K562 (cell line): ENCODE results near the gene KPTN. TPM values are rescaled to one million over a fixed set of nuclear protein-coding genes. Genes with fewer than 3 reads are reported as not detected.

Experiments
- ATAC-seq: fragments of 200-7000 bp; cut with Tn5 transposase; 3 replicates; pipeline ENCODE4 v1.9.1; 2020; ENCODE audit warnings: moderate library complexity
- BruUV-seq: library from RNA; stranded (reverse); fragments of 400-500 nt; replicated peaks from 2 replicates; lab custom pipeline; 2021; lab: Mats Ljungman, UMichigan
- CTCF ChIA-PET: fragments of 300-600 bp; formaldehyde crosslinking; extraction: SDS; loops from one replicate; lab custom pipeline; 2021; ENCODE audit warnings: low intra/inter-chr PET ratio; lab: Yijun Ruan, JAX
- POLR2A ChIA-PET: fragments of 300-600, 350-650 bp; sonication (Branson Sonifier 250); formaldehyde crosslinking; extraction: SDS; loops from one replicate; lab custom pipeline; 2021; ENCODE audit warnings: antibody characterized with exemption, inconsistent platforms; lab: Yijun Ruan, JAX
- DNase-seq, 4 experiments: peaks; one replicate each; pipeline versions ENCODE4 v3.0.0 to v3.0.0-alpha.2; 2011 to 2018; ENCODE audit warnings: low spot score in 3 of 4, mixed read lengths in 3 of 4; ENCODE audit errors: extremely low read depth in 1 of 4
- FAIRE-seq: peaks from 2 replicates; lab custom pipeline; 2011; peaks lifted over from hg19 to GRCh38; lab: Jason Lieb, UNC
- H2AFZ ChIP-seq: 2 replicates; pipeline ENCODE4 v1.6.0; 2011; ENCODE audit warnings: low read depth, low read length, control low read depth, inconsistent platforms
- H3K27ac ChIP-seq: fragments of 200-600 bp; 3 replicates; pipeline ENCODE4 v1.8.0; 2011; ENCODE audit warnings: low read depth, mild to moderate bottlenecking, control low read depth, inconsistent platforms, low read length, moderate library complexity, mixed read lengths; ENCODE audit errors: extremely low read depth
- H3K27me3 ChIP-seq, 2 experiments: fragments of 300-600 bp in 1 of 2; 2 replicates in 1 of 2; 3 replicates in 1 of 2; pipeline versions ENCODE4 v1.6.0 to v1.8.0; 2011; ENCODE audit warnings: inconsistent platforms in 2 of 2, low read length in 2 of 2, mild to moderate bottlenecking in 1 of 2, mixed read lengths in 1 of 2, moderate library complexity in 1 of 2; ENCODE audit not compliant: control insufficient read depth in 2 of 2, insufficient read depth in 2 of 2
- H3K36me3 ChIP-seq: fragments of 300-600 bp; 3 replicates; pipeline ENCODE4 v1.8.0; 2011; ENCODE audit warnings: mild to moderate bottlenecking, low read length, inconsistent platforms; ENCODE audit not compliant: control insufficient read depth, insufficient read depth
- H3K4me1 ChIP-seq, 2 experiments: fragments of 200-600 bp in 1 of 2; replicated peaks in 1 of 2; 2 replicates in 1 of 2; 3 replicates in 1 of 2; pipeline versions ENCODE4 v1.5.1 to v1.8.0; 2011; ENCODE audit warnings: inconsistent platforms in 2 of 2, low read length in 2 of 2, mild to moderate bottlenecking in 1 of 2, mixed read lengths in 1 of 2, moderate library complexity in 1 of 2; ENCODE audit not compliant: control insufficient read depth in 2 of 2, insufficient read depth in 2 of 2
- H3K4me2 ChIP-seq: 2 replicates; pipeline ENCODE4 v1.6.1; 2011; ENCODE audit warnings: low read length, control low read depth, inconsistent platforms, mixed read lengths; ENCODE audit not compliant: insufficient read depth
- H3K4me3 ChIP-seq: fragments of 200-600 bp; sonication (generic), shearing (Covaris generic); 2 replicates; pipeline ENCODE4 v1.5.1; 2016; ENCODE audit warnings: control low read depth, inconsistent platforms
- H3K79me2 ChIP-seq: fragments of 200-600 bp; 3 replicates; pipeline ENCODE4 v1.8.0; 2011; ENCODE audit warnings: low read length, inconsistent platforms; ENCODE audit not compliant: control insufficient read depth, insufficient read depth
- H3K9ac ChIP-seq, 2 experiments: 2 replicates each; pipeline versions ENCODE4 v1.6.0 to v1.6.1; 2011; ENCODE audit warnings: low read depth in 2 of 2, low read length in 2 of 2, control low read depth in 1 of 2, inconsistent platforms in 1 of 2, mild to moderate bottlenecking in 1 of 2, mixed read lengths in 1 of 2; ENCODE audit not compliant: insufficient read depth in 1 of 2
- H3K9me1 ChIP-seq: one replicate; pipeline ENCODE4 v1.6.0; 2011; ENCODE audit warnings: inconsistent platforms, mild to moderate bottlenecking, low read length, moderate library complexity; ENCODE audit not compliant: control insufficient read depth, insufficient read depth
- H3K9me3 ChIP-seq: replicated peaks from 2 replicates; pipeline ENCODE4 v1.5.1; 2011; ENCODE audit warnings: low read depth, low read length, inconsistent platforms; ENCODE audit not compliant: control insufficient read depth, insufficient read depth
- H4K20me1 ChIP-seq: replicated peaks from 2 replicates; pipeline ENCODE4 v1.6.1; 2011; ENCODE audit warnings: low read length, inconsistent platforms, mixed read lengths; ENCODE audit not compliant: control insufficient read depth, insufficient read depth
- NR2F6 ChIP-seq: fragments of 450-650 bp; formaldehyde crosslinking; IDR thresholded peaks from 2 replicates; pipeline ENCODE4 v1.4.0; 2020; ENCODE audit warnings: mild to moderate bottlenecking
- PRDM10 ChIP-seq: fragments of 450-650 bp; IDR thresholded peaks from 2 replicates; pipeline ENCODE4 v1.6.1; 2018; ENCODE audit not compliant: partially characterized antibody
- WGBS: fragments of 100-300 bp; shearing (Covaris generic); methylation state at CpG from one replicate; pipeline ENCODE4 v1.1.6; 2016; ENCODE audit warnings: low coverage, mixed read lengths; ENCODE audit not compliant: insufficient coverage; ENCODE audit errors: missing lambda C conversion rate; 5-methylcytosine and 5-hydroxymethylcytosine counted together
- in situ Hi-C: fragments of 300-500 bp; cut with MboI; formaldehyde crosslinking; loops from 4 replicates; pipeline ENCODE4 v1.15.0; 2018; ENCODE audit warnings: inconsistent platforms, mixed read lengths
- intact Hi-C: fragments of 100-400 bp; cut with micrococcal nuclease; formaldehyde crosslinking; loops from 2 replicates; pipeline ENCODE4 v1.14.2; 2022
- polyA plus RNA-seq, 8 experiments: library from polyadenylated mRNA; depleted of rRNA in 4 of 8; stranded (reverse) in 5 of 8; unstranded in 3 of 8; fragments of >200 nt; fragmentation: Nextera tagmentation in 2 of 8; fragmentation: Illumina TruSeq in 1 of 8; extraction: Ambion mirVana in 2 of 8; extraction: Trizol in 1 of 8; gene quantifications; 2 replicates each; pipeline versions ENCODE4 v1.2.1 to v1.2.3, GENCODE V29; 2011 to 2014; ENCODE audit warnings: inconsistent platforms in 1 of 8, missing spikeins in 1 of 8
- total RNA-seq, 7 experiments: library from RNA; depleted of rRNA in 6 of 7; stranded (reverse); fragments of >200 nt in 6 of 7; fragmentation: Illumina TruSeq in 2 of 7; extraction: Trizol in 2 of 7; gene quantifications; 2 replicates each; pipeline versions ENCODE4 v1.2.1 to v1.2.3, GENCODE V29; 2011 to 2021; ENCODE audit warnings: low replicate concordance in 1 of 7

Gene KPTN
- total and polyA plus RNA-seq, 9 of the 15 experiments (the other 6 are each of a cell fraction or from before 2014, with no cell fraction given) = 0.56 to 18.2 (median 8.5) TPM

- DNase-seq = no peak
- H3K4me3 ChIP-seq = no peak overlapping the region
- POLR2A ChIA-PET = interaction anchor here (0.6 to 1.7 kb wide), 5 partner anchors 8 to 294 kb away, joined by 3 to 5 read pairs (median 4); no protein-coding TSS in a partner anchor
- in situ Hi-C loops (no loop called here), intact Hi-C loops (loop anchor here (5.0 kb wide), 1 partner anchor 147 kb away; no protein-coding TSS in a partner anchor)
- H4K20me1 ChIP-seq = peaks cover 7% of the 10 kb centered on the region; the same call in 1 of the 2 replicates
- peak overlapping the region in 1 of 2 experiments; percentile 27; a peak in 1 of 4 replicates for H3K9ac ChIP-seq
- H3K36me3 ChIP-seq = no peaks in the 10 kb centered on the region
- no peaks in the 10 kb centered on the region for H3K9me1 ChIP-seq
- TF ChIP-seq NR2F6 (CRISPR knock-in tag) = no peak
- TF ChIP-seq PRDM10 = peak; percentile 71
- CTCF ChIA-PET = no interaction called here
- no peak for ATAC-seq
- no peaks in the 10 kb centered on the region for H3K9me3 ChIP-seq
- H3K4me1 ChIP-seq = peaks cover 11 to 38% of the 10 kb centered on the region in 2 experiments; a peak in 3 of 5 replicates
- H2AFZ ChIP-seq = no peak overlapping the region
- H3K4me2 ChIP-seq = no peak overlapping the region
- H3K79me2 ChIP-seq = no peaks in the 10 kb centered on the region
- FAIRE-seq = no peak
- no peak overlapping the region for H3K27ac ChIP-seq
- WGBS = 18% methylated on average over 9 of the region's 20 CpGs
- H3K27me3 ChIP-seq = peaks cover 2 to 7% of the 10 kb centered on the region in 2 experiments; a peak in 1 of 5 replicates
- BruUV-seq = no TSS peak
Measured at GRCh38 chr19:47429140-47429793, 54.8 kb downstream of the KPTN start.
